Measurements from ENCODE around the gene GPR141.

GPR141 gene

GRCh38 chr7:37732253-37732652, 48.7 kb downstream of the GPR141 start:
- no peak for DNase-seq (ENCODE audit: low read depth)

GRCh38 chr7:37732888-37733287, 49.3 kb downstream of the GPR141 start:
- DNase-seq (ENCODE audit: low read depth), result no peak

- DNase-seq (ENCODE audit: low read depth), result no peak
Observed at GRCh38 chr7:37735196-37735595, 51.6 kb downstream of the GPR141 start.

GRCh38 chr7:37738321-37738720, 54.8 kb downstream of the GPR141 start:
- no peak for DNase-seq (ENCODE audit: low read depth)

- DNase-seq (ENCODE audit: low read depth), result no peak
Observed at GRCh38 chr7:37740398-37740797, 56.8 kb downstream of the GPR141 start.

GRCh38 chr7:37741776-37742175, 58.2 kb downstream of the GPR141 start:
- no peak for DNase-seq (ENCODE audit: low read depth)

- no peak for DNase-seq (ENCODE audit: low read depth)
Observed at GRCh38 chr7:37751096-37751495, 67.5 kb downstream of the GPR141 start.

- no peak for DNase-seq (ENCODE audit: low read depth)
Observed at GRCh38 chr7:37753398-37754050, 70.0 kb downstream of the GPR141 start.

GRCh38 chr7:37756797-37757551, 73.4 kb downstream of the GPR141 start:
- DNase-seq (ENCODE audit: low read depth), result no peak

- no peak for DNase-seq (ENCODE audit: low read depth)
Observed at GRCh38 chr7:37757563-37757962, 74.0 kb downstream of the GPR141 start.

GRCh38 chr7:37758501-37759045, 75.0 kb downstream of the GPR141 start:
- DNase-seq (ENCODE audit: low read depth), result no peak

- DNase-seq (ENCODE audit: low read depth), result no peak
Observed at GRCh38 chr7:37759526-37759925, 76.0 kb downstream of the GPR141 start.

GRCh38 chr7:37765421-37765829, 81.9 kb downstream of the GPR141 start:
- DNase-seq (ENCODE audit: low read depth), result no peak

GRCh38 chr7:37765872-37766525, 82.4 kb downstream of the GPR141 start:
- no peak for DNase-seq (ENCODE audit: low read depth)

- no peak for DNase-seq (ENCODE audit: low read depth)
Observed at GRCh38 chr7:37768611-37769010, 85.0 kb downstream of the GPR141 start.

- DNase-seq (ENCODE audit: low read depth), result no peak
Observed at GRCh38 chr7:37769291-37769690, 85.7 kb downstream of the GPR141 start.

GRCh38 chr7:37769726-37770125, 86.2 kb downstream of the GPR141 start:
- DNase-seq (ENCODE audit: low read depth), result no peak

GRCh38 chr7:37770838-37771237, 87.3 kb downstream of the GPR141 start:
- no peak for DNase-seq (ENCODE audit: low read depth)

GRCh38 chr7:37771342-37771741, 87.8 kb downstream of the GPR141 start:
- DNase-seq (ENCODE audit: low read depth), result no peak

GRCh38 chr7:37771801-37772200, 88.2 kb downstream of the GPR141 start:
- DNase-seq (ENCODE audit: low read depth), result no peak

GRCh38 chr7:37775921-37776320, 92.4 kb downstream of the GPR141 start:
- no peak for DNase-seq (ENCODE audit: low read depth)

- no peak for DNase-seq (ENCODE audit: low read depth)
Observed at GRCh38 chr7:37781156-37781555, 97.6 kb downstream of the GPR141 start.

- DNase-seq (ENCODE audit: low read depth), result no peak
Observed at GRCh38 chr7:37782166-37782565, 98.6 kb downstream of the GPR141 start.

Measured in HS-27A (cell line).